ENCODE results near the gene TEX264.

TEX264 gene

GRCh38 chr3:51712038-51712420, 41.0 kb downstream of the TEX264 start:
- Histone ChIP-seq H3K4me1 (ENCODE audit: insufficient read depth, low read length, poor library complexity, severe bottlenecking) (no peaks in the 10 kb centered on the region), H3K9me3 (ENCODE audit: insufficient read depth, low read depth, low read length) (no peaks in the 10 kb centered on the region), H4K20me1 (ENCODE audit: insufficient read depth, low read length, poor library complexity, severe bottlenecking) (no peaks in the 10 kb centered on the region), H3K27me3 (ENCODE audit: insufficient read depth, low read length, poor library complexity, severe bottlenecking) (no peaks in the 10 kb centered on the region), H3K4me3 (ENCODE audit: low read length, poor library complexity, severe bottlenecking) (no peak overlapping the region), H3K4me2 (ENCODE audit: low read depth, low read length, poor library complexity, severe bottlenecking) (no peak overlapping the region), H3K9me2 (replicated peaks; ENCODE audit: low read depth, low read length) (no peaks in the 10 kb centered on the region), H3K9ac (ENCODE audit: low read depth, low read length, poor library complexity, severe bottlenecking) (no peak overlapping the region), H2AFZ (ENCODE audit: low read length) (no peak overlapping the region), H3F3A (ENCODE audit: low read depth) (no peaks in the 10 kb centered on the region), H3K36me3 (ENCODE audit: insufficient read depth, low read length) (no peaks in the 10 kb centered on the region), H3K79me2 (ENCODE audit: insufficient read depth, low read length) (no peaks in the 10 kb centered on the region)
- no peak for TF ChIP-seq CTCF (conservative IDR thresholded peaks at IDR 0.05; ENCODE audit: low read length)
- TF ChIP-seq EZH2phosphoT487 (IDR thresholded peaks at IDR 0.05; ENCODE audit: borderline replicate concordance) = no peak

GRCh38 chr3:51712511-51712931, 41.5 kb downstream of the TEX264 start:
- Histone ChIP-seq H2AFZ (ENCODE audit: low read length) (no peak overlapping the region), H3K79me2 (ENCODE audit: insufficient read depth, low read length) (no peaks in the 10 kb centered on the region), H4K20me1 (ENCODE audit: insufficient read depth, low read length, poor library complexity, severe bottlenecking) (no peaks in the 10 kb centered on the region), H3K27me3 (ENCODE audit: insufficient read depth, low read length, poor library complexity, severe bottlenecking) (no peaks in the 10 kb centered on the region), H3K4me2 (ENCODE audit: low read depth, low read length, poor library complexity, severe bottlenecking) (no peak overlapping the region), H3F3A (ENCODE audit: low read depth) (no peaks in the 10 kb centered on the region), H3K4me3 (ENCODE audit: low read length, poor library complexity, severe bottlenecking) (no peak overlapping the region), H3K9me2 (replicated peaks; ENCODE audit: low read depth, low read length) (no peaks in the 10 kb centered on the region), H3K36me3 (ENCODE audit: insufficient read depth, low read length) (no peaks in the 10 kb centered on the region), H3K9me3 (ENCODE audit: insufficient read depth, low read depth, low read length) (no peaks in the 10 kb centered on the region), H3K9ac (ENCODE audit: low read depth, low read length, poor library complexity, severe bottlenecking) (no peak overlapping the region), H3K4me1 (ENCODE audit: insufficient read depth, low read length, poor library complexity, severe bottlenecking) (no peaks in the 10 kb centered on the region)
- TF ChIP-seq EZH2phosphoT487 (IDR thresholded peaks at IDR 0.05; ENCODE audit: borderline replicate concordance) (no peak), CTCF (conservative IDR thresholded peaks at IDR 0.05; ENCODE audit: low read length) (no peak)

- no peak overlapping the region for H3K9ac ChIP-seq (ENCODE audit: low read depth, low read length, poor library complexity, severe bottlenecking)
- no peaks in the 10 kb centered on the region for H3K4me1 ChIP-seq (ENCODE audit: insufficient read depth, low read length, poor library complexity, severe bottlenecking)
- TF ChIP-seq CTCF (conservative IDR thresholded peaks at IDR 0.05; ENCODE audit: low read length) (no peak), EZH2phosphoT487 (IDR thresholded peaks at IDR 0.05; ENCODE audit: borderline replicate concordance) (no peak)
These were observed 41.9 kb downstream of the TEX264 start for GRCh38 chr3:51712963-51713362.

More at GRCh38 chr3:51712963-51713362, 41.9 kb downstream of the TEX264 start:
- Histone ChIP-seq H3F3A (ENCODE audit: low read depth) (no peaks in the 10 kb centered on the region), H3K27me3 (ENCODE audit: insufficient read depth, low read length, poor library complexity, severe bottlenecking) (no peaks in the 10 kb centered on the region), H4K20me1 (ENCODE audit: insufficient read depth, low read length, poor library complexity, severe bottlenecking) (no peaks in the 10 kb centered on the region), H3K36me3 (ENCODE audit: insufficient read depth, low read length) (no peaks in the 10 kb centered on the region), H2AFZ (ENCODE audit: low read length) (no peak overlapping the region), H3K79me2 (ENCODE audit: insufficient read depth, low read length) (no peaks in the 10 kb centered on the region), H3K9me2 (replicated peaks; ENCODE audit: low read depth, low read length) (no peaks in the 10 kb centered on the region), H3K9me3 (ENCODE audit: insufficient read depth, low read depth, low read length) (no peaks in the 10 kb centered on the region), H3K4me2 (ENCODE audit: low read depth, low read length, poor library complexity, severe bottlenecking) (no peak overlapping the region), H3K4me3 (ENCODE audit: low read length, poor library complexity, severe bottlenecking) (no peak overlapping the region)

All from Loucy (cell line).